SK-N-SH (cell line): Measurements from ENCODE around the gene FAM53C. TPM values are rescaled to one million over a fixed set of nuclear protein-coding genes. Genes with fewer than 3 reads are reported as not detected.

Source experiments
- CTCF ChIA-PET: fragments of 300-600, 350-600 bp; formaldehyde crosslinking; extraction: SDS; loops from one replicate; lab custom pipeline; 2021; lab: Yijun Ruan, JAX
- POLR2A ChIA-PET: fragments of 350-600 bp; sonication (Branson Sonifier 250); formaldehyde crosslinking; extraction: SDS; loops from one replicate; lab custom pipeline; 2020; ENCODE audit warnings: antibody characterized with exemption, inconsistent platforms; lab: Yijun Ruan, JAX
- DNase-seq: peaks from one replicate; pipeline ENCODE4 v3.0.0; 2012
- H2AFZ ChIP-seq: fragments of 200-600 bp; sonication (generic); 2 replicates; pipeline ENCODE4 v1.8.1; 2016; ENCODE audit warnings: antibody characterized with exemption, mild to moderate bottlenecking, low read depth
- H3F3A ChIP-seq: fragments of 200-600 bp; sonication (generic); replicated peaks from 2 replicates; pipeline ENCODE3; 2016; ENCODE audit warnings: antibody characterized with exemption, mild to moderate bottlenecking; ENCODE audit not compliant: insufficient read depth
- H3K27ac ChIP-seq, 2 experiments: fragments of 200-500 bp in 1 of 2; fragments of 200-600 bp in 1 of 2; sonication (Bioruptor generic) in 1 of 2; sonication (generic), shearing (Covaris generic) in 1 of 2; 2 replicates each; pipeline versions ENCODE4 v1.5.1 to v1.6.1; 2014 to 2016; ENCODE audit warnings: low read depth in 2 of 2, inconsistent platforms in 1 of 2, low read length in 1 of 2, mild to moderate bottlenecking in 1 of 2, mixed read lengths in 1 of 2
- H3K27me3 ChIP-seq: fragments of 200-600 bp; sonication (generic), shearing (Covaris generic); 2 replicates; pipeline ENCODE4 v1.6.1; 2016; ENCODE audit warnings: mixed run types; ENCODE audit not compliant: insufficient read depth
- H3K36me3 ChIP-seq, 2 experiments: fragments of 200-500 bp in 1 of 2; fragments of 200-600 bp in 1 of 2; sonication (Bioruptor generic) in 1 of 2; sonication (generic) in 1 of 2; replicated peaks in 1 of 2; 2 replicates each; pipeline versions ENCODE3 to v1.5.1; 2014 to 2016; ENCODE audit warnings: low read length in 1 of 2, mild to moderate bottlenecking in 1 of 2; ENCODE audit not compliant: insufficient read depth in 2 of 2, control insufficient read depth in 1 of 2
- H3K4me1 ChIP-seq, 2 experiments: fragments of 200-500 bp in 1 of 2; fragments of 200-600 bp in 1 of 2; sonication (Bioruptor generic) in 1 of 2; sonication (generic), shearing (Covaris generic) in 1 of 2; 2 replicates each; pipeline versions ENCODE4 v1.5.1 to v1.6.1; 2014 to 2016; ENCODE audit warnings: low read depth in 1 of 2, low read length in 1 of 2, mixed run types in 1 of 2; ENCODE audit not compliant: insufficient read depth in 2 of 2, control insufficient read depth in 1 of 2
- H3K4me2 ChIP-seq: fragments of 200-600 bp; sonication (generic), shearing (Covaris generic); 2 replicates; pipeline ENCODE4 v1.6.1; 2017; ENCODE audit warnings: mixed run types
- H3K4me3 ChIP-seq, 2 experiments: fragments of 200-500 bp in 1 of 2; fragments of 200-600 bp in 1 of 2; sonication (Bioruptor generic) in 1 of 2; sonication (generic), shearing (Covaris generic) in 1 of 2; 2 replicates each; pipeline versions ENCODE4 v1.5.1 to v1.8.1; 2014 to 2016; ENCODE audit warnings: low read depth in 2 of 2, inconsistent platforms in 1 of 2, low read length in 1 of 2, mild to moderate bottlenecking in 1 of 2, mixed read lengths in 1 of 2, moderate library complexity in 1 of 2
- H3K79me2 ChIP-seq: fragments of 200-600 bp; sonication (generic); 2 replicates; pipeline ENCODE4 v1.8.1; 2017; ENCODE audit warnings: mild to moderate bottlenecking; ENCODE audit not compliant: insufficient read depth
- H3K9ac ChIP-seq: fragments of 200-600 bp; sonication (generic); 2 replicates; pipeline ENCODE4 v1.6.1; 2017; ENCODE audit warnings: mixed run types
- H3K9me2 ChIP-seq: fragments of 200-600 bp; sonication (generic); 2 replicates; pipeline ENCODE4 v1.6.1; 2017; ENCODE audit warnings: mixed run types
- H3K9me3 ChIP-seq: fragments of 200-600 bp; sonication (generic); 2 replicates; pipeline ENCODE4 v1.6.1; 2017; ENCODE audit warnings: mixed run types, mild to moderate bottlenecking, moderate library complexity
- H4K20me1 ChIP-seq: fragments of 200-600 bp; sonication (generic); 2 replicates; pipeline ENCODE4 v1.6.1; 2017; ENCODE audit warnings: mild to moderate bottlenecking, mixed run types; ENCODE audit not compliant: insufficient read depth
- CHD2 ChIP-seq: fragments of 150-350 bp; IDR thresholded peaks from 2 replicates; pipeline ENCODE4 v1.6.1; 2018; ENCODE audit warnings: low read length; ENCODE audit not compliant: partially characterized antibody
- CTCF ChIP-seq: fragments of 200-600 bp; sonication (generic); IDR thresholded peaks from 2 replicates; pipeline ENCODE4 v1.6.1; 2017; ENCODE audit warnings: antibody characterized with exemption, mild to moderate bottlenecking, moderate library complexity
- EP300 ChIP-seq, 2 experiments: IDR thresholded peaks; 2 replicates each; pipeline versions ENCODE4 v1.4.0 to v1.6.1; 2012; ENCODE audit warnings: borderline replicate concordance in 1 of 2, low read depth in 1 of 2, low read length in 1 of 2
- EZH2phosphoT487 ChIP-seq: fragments of 200-600 bp; sonication (generic); IDR thresholded peaks from 2 replicates; pipeline ENCODE4 v1.6.1; 2017; ENCODE audit warnings: low read depth, mixed run types, mild to moderate bottlenecking, antibody characterized with exemption, moderate library complexity, borderline replicate concordance
- FOSL2 ChIP-seq: IDR thresholded peaks from 2 replicates; pipeline ENCODE4 v1.4.0; 2012; ENCODE audit warnings: low read depth, mild to moderate bottlenecking, moderate library complexity, borderline replicate concordance
- FOXJ3 ChIP-seq: sonication (generic); formaldehyde crosslinking; IDR thresholded peaks from 2 replicates; pipeline ENCODE4 v1.5.1; 2020; ENCODE audit warnings: mild to moderate bottlenecking, missing genetic modification reagents
- FOXM1 ChIP-seq: IDR thresholded peaks from 2 replicates; pipeline ENCODE4 v1.4.0; 2012; ENCODE audit warnings: low read depth, mild to moderate bottlenecking
- GABPA ChIP-seq: IDR thresholded peaks from 2 replicates; pipeline ENCODE4 v1.4.0; 2012; ENCODE audit warnings: low read depth, mild to moderate bottlenecking
- GATA2 ChIP-seq: sonication (generic); formaldehyde crosslinking; IDR thresholded peaks from 2 replicates; pipeline ENCODE4 v1.5.0; 2020; ENCODE audit warnings: mild to moderate bottlenecking, missing genetic modification reagents
- JUND ChIP-seq: IDR thresholded peaks from 2 replicates; pipeline ENCODE4 v1.4.0; 2012
- MAX ChIP-seq: IDR thresholded peaks from 2 replicates; pipeline ENCODE4 v1.4.0; 2012; ENCODE audit warnings: low read depth
- MEF2A ChIP-seq: IDR thresholded peaks from 2 replicates; pipeline ENCODE4 v1.4.0; 2012; ENCODE audit warnings: low read depth, borderline replicate concordance
- MXI1 ChIP-seq: IDR thresholded peaks from 2 replicates; pipeline ENCODE4 v1.6.1; 2012; ENCODE audit warnings: mild to moderate bottlenecking, low read depth, low read length, improper control_type of control experiment
- NFIC ChIP-seq: IDR thresholded peaks from 2 replicates; pipeline ENCODE4 v1.4.0; 2012; ENCODE audit warnings: borderline replicate concordance
- NRF1 ChIP-seq: IDR thresholded peaks from 2 replicates; pipeline ENCODE4 v1.6.1; 2012; ENCODE audit warnings: low read depth, mild to moderate bottlenecking, low read length
- POLR2AphosphoS5 ChIP-seq: IDR thresholded peaks from 2 replicates; pipeline ENCODE4 v1.6.1; 2012; ENCODE audit warnings: low read depth, low read length
- RAD21 ChIP-seq: IDR thresholded peaks from 2 replicates; pipeline ENCODE4 v1.6.1; 2012; ENCODE audit warnings: mild to moderate bottlenecking, low read length
- RCOR1 ChIP-seq: fragments of 150-350 bp; IDR thresholded peaks from 2 replicates; pipeline ENCODE4 v1.6.1; 2017; ENCODE audit warnings: antibody characterized with exemption, low read length
- RXRA ChIP-seq: IDR thresholded peaks from 2 replicates; pipeline ENCODE4 v1.4.0; 2012; ENCODE audit warnings: low read depth, mild to moderate bottlenecking, borderline replicate concordance
- SIN3A ChIP-seq: IDR thresholded peaks from 2 replicates; pipeline ENCODE4 v1.6.1; 2012; ENCODE audit warnings: low read depth, mild to moderate bottlenecking, low read length, moderate library complexity, borderline replicate concordance
- TAF1 ChIP-seq: IDR thresholded peaks from 2 replicates; pipeline ENCODE4 v1.6.1; 2012; ENCODE audit warnings: low read depth, mild to moderate bottlenecking, low read length, moderate library complexity, borderline replicate concordance
- TCF12 ChIP-seq: IDR thresholded peaks from 2 replicates; pipeline ENCODE4 v1.4.0; 2012
- TEAD4 ChIP-seq: IDR thresholded peaks from 2 replicates; pipeline ENCODE4 v1.4.0; 2012; ENCODE audit warnings: mild to moderate bottlenecking, borderline replicate concordance; ENCODE audit not compliant: insufficient read depth
- YY1 ChIP-seq: IDR thresholded peaks from 2 replicates; pipeline ENCODE4 v1.4.0; 2012; ENCODE audit warnings: low read depth, mild to moderate bottlenecking
- WGBS: methylation state at CpG from one replicate; pipeline ENCODE4 v1.1.6; 2017; ENCODE audit warnings: low lambda C conversion rate; 5-methylcytosine and 5-hydroxymethylcytosine counted together
- polyA plus RNA-seq, 3 experiments: library from polyadenylated mRNA; depleted of rRNA; stranded (reverse); fragments of >200 nt; gene quantifications; 2 replicates each; pipeline ENCODE4 v1.2.3, GENCODE V29; 2012
- TF ChIP-seq, protein P1 (sequence below): IDR thresholded peaks from 2 replicates; pipeline ENCODE4; 2012
- TF ChIP-seq, protein P2 (sequence below): IDR thresholded peaks from 2 replicates; pipeline ENCODE4 v1.4.0; 2012; ENCODE audit warnings: low read depth, borderline replicate concordance
- TF ChIP-seq, protein P3 (sequence below): fragments of 150-350 bp; IDR thresholded peaks from 2 replicates; pipeline ENCODE4 v1.6.1; 2017; ENCODE audit warnings: antibody characterized with exemption, low read length, low read depth, borderline replicate concordance

FAM53C gene
- polyA plus RNA-seq, 1 of the 3 experiments (the other 2 are of a cell fraction), result 14.5 TPM

- H3K9me2 ChIP-seq, result no peaks in the 10 kb centered on the region
- H3F3A ChIP-seq, result peaks cover 4% of the 10 kb centered on the region
- H2AFZ ChIP-seq, result peak within 1 kb of the TSS; percentile 100
- H3K4me3 ChIP-seq, result peak within 1 kb of the TSS; percentile 69 to 95
- H3K27me3 ChIP-seq, result no peaks in the 10 kb centered on the region
- DNase-seq, result peak; percentile 92
- CTCF ChIA-PET, result interaction anchor here (1.0 to 13.2 kb wide), 4 partner anchors 20 to 109 kb away, joined by 3 to 239 read pairs (median 3); partner anchors contain the start of gene KDM3B
- POLR2A ChIA-PET, result interaction anchor here (1.0 to 1.2 kb wide), 2 partner anchors 21 to 134 kb away, joined by 3 to 4 read pairs; partner anchors contain the start of genes EGR1 and KDM3B
- H3K4me1 ChIP-seq, result peaks cover 0 to 10% of the 10 kb centered on the region in 2 experiments; a peak in 1 of 4 replicates
- peak within 1 kb of the TSS; percentile 84 for H3K9ac ChIP-seq
- peak within 1 kb of the TSS; percentile 17 to 56; a peak in 3 of 4 replicates for H3K27ac ChIP-seq
- H3K36me3 ChIP-seq, result peaks cover 0 to 6% of the 10 kb centered on the region in 2 experiments
- H3K79me2 ChIP-seq, result peaks cover 20% of the 10 kb centered on the region; the same call in 1 of the 2 replicates
- peak within 1 kb of the TSS; percentile 98 for H3K4me2 ChIP-seq
- WGBS, result under 1% methylated on average over 42 of the region's 55 CpGs
- H4K20me1 ChIP-seq, result no peaks in the 10 kb centered on the region
- H3K9me3 ChIP-seq, result no peaks in the 10 kb centered on the region
- peak; percentile 87 for TF ChIP-seq MXI1
- TF ChIP-seq, protein P1, sequence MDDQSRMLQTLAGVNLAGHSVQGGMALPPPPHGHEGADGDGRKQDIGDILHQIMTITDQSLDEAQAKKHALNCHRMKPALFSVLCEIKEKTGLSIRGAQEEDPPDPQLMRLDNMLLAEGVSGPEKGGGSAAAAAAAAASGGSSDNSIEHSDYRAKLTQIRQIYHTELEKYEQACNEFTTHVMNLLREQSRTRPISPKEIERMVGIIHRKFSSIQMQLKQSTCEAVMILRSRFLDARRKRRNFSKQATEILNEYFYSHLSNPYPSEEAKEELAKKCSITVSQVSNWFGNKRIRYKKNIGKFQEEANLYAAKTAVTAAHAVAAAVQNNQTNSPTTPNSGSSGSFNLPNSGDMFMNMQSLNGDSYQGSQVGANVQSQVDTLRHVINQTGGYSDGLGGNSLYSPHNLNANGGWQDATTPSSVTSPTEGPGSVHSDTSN, result no peak
- no peak for TF ChIP-seq EZH2phosphoT487
- no peak for TF ChIP-seq MEF2A
- TF ChIP-seq, protein P2, sequence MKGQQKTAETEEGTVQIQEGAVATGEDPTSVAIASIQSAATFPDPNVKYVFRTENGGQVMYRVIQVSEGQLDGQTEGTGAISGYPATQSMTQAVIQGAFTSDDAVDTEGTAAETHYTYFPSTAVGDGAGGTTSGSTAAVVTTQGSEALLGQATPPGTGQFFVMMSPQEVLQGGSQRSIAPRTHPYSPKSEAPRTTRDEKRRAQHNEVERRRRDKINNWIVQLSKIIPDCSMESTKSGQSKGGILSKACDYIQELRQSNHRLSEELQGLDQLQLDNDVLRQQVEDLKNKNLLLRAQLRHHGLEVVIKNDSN, result peak; percentile 51; the same call in 1 of the 2 replicates
- TF ChIP-seq TAF1, result peak; percentile 67; the same call in 1 of the 2 replicates
- TF ChIP-seq NFIC, result no peak
- no peak for TF ChIP-seq EP300 (IDR thresholded peaks at IDR 0.05; ENCODE audit: borderline replicate concordance in 1 of 2, low read depth in 1 of 2, low read length in 1 of 2)
- no peak for TF ChIP-seq GABPA
- TF ChIP-seq FOXM1, result peak; percentile 78; the same call in 1 of the 2 replicates
- TF ChIP-seq RCOR1, result no peak
- no peak for TF ChIP-seq FOXJ3
- peak; percentile 96 for TF ChIP-seq SIN3A
- TF ChIP-seq MAX, result peak; percentile 66
- TF ChIP-seq RXRA, result no peak
- no peak for TF ChIP-seq RAD21
- no peak for TF ChIP-seq FOSL2
- TF ChIP-seq CHD2, result peak; percentile 56
- no peak for TF ChIP-seq JUND
- TF ChIP-seq GATA2 (CRISPR knock-in tag), result no peak
- TF ChIP-seq TCF12, result no peak
- TF ChIP-seq POLR2AphosphoS5, result peak; percentile 49; the same call in 1 of the 2 replicates
- peak; percentile 70 for TF ChIP-seq NRF1
- TF ChIP-seq CTCF, result no peak
- no peak for TF ChIP-seq TEAD4
- TF ChIP-seq, protein P3, sequence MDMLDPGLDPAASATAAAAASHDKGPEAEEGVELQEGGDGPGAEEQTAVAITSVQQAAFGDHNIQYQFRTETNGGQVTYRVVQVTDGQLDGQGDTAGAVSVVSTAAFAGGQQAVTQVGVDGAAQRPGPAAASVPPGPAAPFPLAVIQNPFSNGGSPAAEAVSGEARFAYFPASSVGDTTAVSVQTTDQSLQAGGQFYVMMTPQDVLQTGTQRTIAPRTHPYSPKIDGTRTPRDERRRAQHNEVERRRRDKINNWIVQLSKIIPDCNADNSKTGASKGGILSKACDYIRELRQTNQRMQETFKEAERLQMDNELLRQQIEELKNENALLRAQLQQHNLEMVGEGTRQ, result no peak
- no peak for TF ChIP-seq YY1
Observed at GRCh38 chr5:138331449-138332368, 6.4 kb upstream of the FAM53C start, which contains the start of gene CDC25C. Gene CDC25C, minus strand, starts transcription at chr5:138331804. Its CDS starts 624 bp downstream, at chr5:138331180.
